Erythroblast (primary cell): ENCODE data around the gene ZCWPW1.

ENCODE experiments used
- GATA1 ChIP-seq: IDR thresholded peaks from 2 replicates; pipeline ENCODE4 v1.6.1; 2011; ENCODE audit warnings: low read depth, mild to moderate bottlenecking, control low read depth, low read length, moderate library complexity
- POLR2A ChIP-seq: IDR thresholded peaks from 2 replicates; pipeline ENCODE4 v1.6.1; 2011; ENCODE audit warnings: mild to moderate bottlenecking, low read length

DNA sequence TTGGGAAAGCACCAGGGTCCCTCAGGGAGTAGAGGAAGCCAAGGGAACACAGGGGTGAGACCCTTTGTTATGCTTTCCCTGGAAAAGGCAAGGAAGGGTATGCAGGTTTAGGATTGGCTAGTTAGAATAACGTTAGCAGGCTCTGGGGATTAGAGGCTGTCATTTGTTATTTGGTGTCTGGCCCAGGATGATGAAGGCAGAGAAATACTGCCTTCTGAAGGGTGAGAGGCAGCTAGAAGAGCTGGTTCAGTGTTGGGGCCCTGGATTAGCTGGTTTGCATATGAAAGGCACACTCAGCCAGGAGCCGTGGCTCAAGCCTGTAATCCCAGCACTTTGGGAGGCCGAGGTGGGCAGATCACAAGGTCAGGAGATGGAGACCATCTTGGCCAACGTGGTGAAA is 58.2 kb downstream of the ZCWPW1 start:
- TF ChIP-seq POLR2A (no peak), GATA1 (no peak)
